Measurements from ENCODE around the gene NEU1.

DNA sequence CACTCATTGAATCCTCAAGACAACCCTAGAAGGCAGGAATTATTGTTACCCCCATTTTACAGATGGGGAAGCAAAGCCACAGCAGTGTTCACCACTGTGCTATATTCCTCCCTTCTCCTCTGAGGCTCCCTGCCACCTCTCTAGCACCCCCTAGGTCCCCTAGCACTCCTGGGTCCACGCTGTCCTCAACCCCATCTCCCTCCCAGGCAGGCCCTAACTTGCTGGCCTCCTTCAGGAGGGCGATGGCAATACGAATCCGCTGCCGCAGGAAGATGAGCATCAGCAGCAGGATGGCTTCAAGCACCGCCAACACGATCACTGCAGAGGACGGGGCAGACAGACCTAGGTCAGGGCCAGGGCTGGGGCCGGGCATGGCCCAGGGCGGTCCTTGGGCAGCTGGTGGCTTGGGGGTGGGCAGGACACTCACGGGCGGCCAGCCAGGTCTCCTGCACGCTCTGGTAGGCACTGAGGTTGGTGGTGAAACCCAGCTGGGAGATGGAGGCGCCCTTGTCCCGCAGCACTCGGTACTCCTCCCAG is 7.8 kb upstream of the NEU1 start:
- TF ChIP-seq, protein P1, sequence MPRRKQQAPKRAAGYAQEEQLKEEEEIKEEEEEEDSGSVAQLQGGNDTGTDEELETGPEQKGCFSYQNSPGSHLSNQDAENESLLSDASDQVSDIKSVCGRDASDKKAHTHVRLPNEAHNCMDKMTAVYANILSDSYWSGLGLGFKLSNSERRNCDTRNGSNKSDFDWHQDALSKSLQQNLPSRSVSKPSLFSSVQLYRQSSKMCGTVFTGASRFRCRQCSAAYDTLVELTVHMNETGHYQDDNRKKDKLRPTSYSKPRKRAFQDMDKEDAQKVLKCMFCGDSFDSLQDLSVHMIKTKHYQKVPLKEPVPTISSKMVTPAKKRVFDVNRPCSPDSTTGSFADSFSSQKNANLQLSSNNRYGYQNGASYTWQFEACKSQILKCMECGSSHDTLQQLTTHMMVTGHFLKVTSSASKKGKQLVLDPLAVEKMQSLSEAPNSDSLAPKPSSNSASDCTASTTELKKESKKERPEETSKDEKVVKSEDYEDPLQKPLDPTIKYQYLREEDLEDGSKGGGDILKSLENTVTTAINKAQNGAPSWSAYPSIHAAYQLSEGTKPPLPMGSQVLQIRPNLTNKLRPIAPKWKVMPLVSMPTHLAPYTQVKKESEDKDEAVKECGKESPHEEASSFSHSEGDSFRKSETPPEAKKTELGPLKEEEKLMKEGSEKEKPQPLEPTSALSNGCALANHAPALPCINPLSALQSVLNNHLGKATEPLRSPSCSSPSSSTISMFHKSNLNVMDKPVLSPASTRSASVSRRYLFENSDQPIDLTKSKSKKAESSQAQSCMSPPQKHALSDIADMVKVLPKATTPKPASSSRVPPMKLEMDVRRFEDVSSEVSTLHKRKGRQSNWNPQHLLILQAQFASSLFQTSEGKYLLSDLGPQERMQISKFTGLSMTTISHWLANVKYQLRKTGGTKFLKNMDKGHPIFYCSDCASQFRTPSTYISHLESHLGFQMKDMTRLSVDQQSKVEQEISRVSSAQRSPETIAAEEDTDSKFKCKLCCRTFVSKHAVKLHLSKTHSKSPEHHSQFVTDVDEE (CRISPR knock-in tag; IDR thresholded peaks at IDR 0.05): no peak
- TF ChIP-seq CSRNP3 (CRISPR knock-in tag; IDR thresholded peaks at IDR 0.05) (no peak), ISL1 (CRISPR knock-in tag; IDR thresholded peaks at IDR 0.05) (no peak), CSDC2 (CRISPR knock-in tag; IDR thresholded peaks at IDR 0.05) (no peak), ZFP30 (CRISPR knock-in tag; IDR thresholded peaks at IDR 0.05) (no peak), ARNTL (CRISPR knock-in tag; IDR thresholded peaks at IDR 0.05; ENCODE audit: borderline replicate concordance, low read depth) (no peak), ZNF565 (CRISPR knock-in tag; conservative IDR thresholded peaks at IDR 0.05; ENCODE audit: low read depth) (no peak)
